ENCODE results near the gene RCOR1.

Gene RCOR1

GRCh38 chr14:102686196-102686801 lies 93.8 kb downstream of the RCOR1 start:
- DNase-seq = no peak

GRCh38 chr14:102688290-102688689 lies 95.8 kb downstream of the RCOR1 start:
- no peak for DNase-seq

- DNase-seq = no peak
These were observed 98.2 kb downstream of the RCOR1 start for GRCh38 chr14:102690509-102691286.

- DNase-seq = no peak
These were observed 99.3 kb downstream of the RCOR1 start for GRCh38 chr14:102691763-102692162.

- no peak for DNase-seq
These were observed 99.9 kb downstream of the RCOR1 start for GRCh38 chr14:102692334-102692733.

- DNase-seq = no peak
These were observed 100.7 kb downstream of the RCOR1 start for GRCh38 chr14:102693006-102693755.

- DNase-seq = no peak
These were observed 102.2 kb downstream of the RCOR1 start for GRCh38 chr14:102694530-102695166.

- no peak for DNase-seq
These were observed 102.7 kb downstream of the RCOR1 start for GRCh38 chr14:102695167-102695555.

- no peak for DNase-seq
These were observed 103.9 kb downstream of the RCOR1 start for GRCh38 chr14:102696332-102696731.

GRCh38 chr14:102696856-102697495 lies 104.5 kb downstream of the RCOR1 start:
- no peak for DNase-seq

- no peak for DNase-seq
These were observed 105.1 kb downstream of the RCOR1 start for GRCh38 chr14:102697501-102697900.

- DNase-seq = no peak
These were observed 107.1 kb downstream of the RCOR1 start for GRCh38 chr14:102699416-102700110.

GRCh38 chr14:102708494-102708893 lies 116.0 kb downstream of the RCOR1 start:
- no peak for DNase-seq

GRCh38 chr14:102711207-102711606 lies 118.8 kb downstream of the RCOR1 start:
- no peak for DNase-seq

- no peak for DNase-seq
These were observed 119.5 kb downstream of the RCOR1 start for GRCh38 chr14:102711946-102712345.

- no peak for DNase-seq
These were observed 124.8 kb downstream of the RCOR1 start for GRCh38 chr14:102717276-102717675.

- no peak for DNase-seq
These were observed 130.2 kb downstream of the RCOR1 start for GRCh38 chr14:102722646-102723045.

GRCh38 chr14:102723650-102724049 lies 131.2 kb downstream of the RCOR1 start:
- DNase-seq = no peak

GRCh38 chr14:102726191-102726949 lies 133.9 kb downstream of the RCOR1 start:
- DNase-seq = no peak

GRCh38 chr14:102727336-102728095 lies 135.1 kb downstream of the RCOR1 start:
- DNase-seq = no peak

GRCh38 chr14:102728501-102728900 lies 136.1 kb downstream of the RCOR1 start:
- no peak for DNase-seq
